ENCODE data around the gene RIPK3. TPM values are rescaled to one million over a fixed set of nuclear protein-coding genes. Genes with fewer than 3 reads are reported as not detected.

RIPK3 gene
- polyA plus RNA-seq, 2 of the 4 experiments (the other 2 are of a cell fraction) = not detected

GRCh38 chr14:24370748-24371147 is 31.0 kb upstream of the RIPK3 start:
- FAIRE-seq (no peak), DNase-seq (ENCODE audit: low read depth in 1 of 2, low spot score in 1 of 2) (no peak), ATAC-seq (no peak)
- POLR2A ChIA-PET = interaction anchor here (2.9 kb wide), 1 partner anchor 59 kb away, joined by 15 read pairs; the partner anchor contains the start of genes CBLN3 and KHNYN
- Histone ChIP-seq H3K4me3 (no peak overlapping the region), H3K9me3 (no peaks in the 10 kb centered on the region), H3K27ac (no peak overlapping the region), H3K4me2 (no peak overlapping the region), H3K4me1 (peaks cover 14% of the 10 kb centered on the region)
- WGBS (ENCODE audit: missing lambda C conversion rate) = 83% methylated on average over 1 of the region's 1 CpG
- CTCF ChIA-PET = interaction anchor here (0.6 to 3.9 kb wide), 7 partner anchors 9 to 309 kb away, joined by 3 to 19 read pairs (median 4); no protein-coding TSS in a partner anchor
- TF ChIP-seq CHD2 (IDR thresholded peaks at IDR 0.05; ENCODE audit: low read length, partially characterized antibody) = no peak
- no peak for TF ChIP-seq POLR2AphosphoS2 (conservative IDR thresholded peaks at IDR 0.05; ENCODE audit: low read length)
- TF ChIP-seq KDM1A (IDR thresholded peaks at IDR 0.05; ENCODE audit: low read depth) = no peak
- no peak for TF ChIP-seq EP300 (IDR thresholded peaks at IDR 0.05)
- TF ChIP-seq TFCP2L1 (CRISPR knock-in tag; IDR thresholded peaks at IDR 0.05) = no peak
- TF ChIP-seq ELK1 (IDR thresholded peaks at IDR 0.05; ENCODE audit: low read depth, low read length) = no peak
- no peak for TF ChIP-seq HOXB13 (CRISPR knock-in tag; IDR thresholded peaks at IDR 0.05; ENCODE audit: low read depth)
- no peak for TF ChIP-seq RAD21 (conservative IDR thresholded peaks at IDR 0.05 in 1 of 2, IDR thresholded peaks at IDR 0.05 in 1 of 2)
- no peak for TF ChIP-seq ZSCAN20 (CRISPR knock-in tag; IDR thresholded peaks at IDR 0.05)
- no peak for TF ChIP-seq RFX5 (IDR thresholded peaks at IDR 0.05)
- no peak for TF ChIP-seq JUN (IDR thresholded peaks at IDR 0.05)
- no peak for TF ChIP-seq FOSB (CRISPR knock-in tag; IDR thresholded peaks at IDR 0.05)
- TF ChIP-seq CTCF (IDR thresholded peaks at IDR 0.05) = no peak
- no peak for TF ChIP-seq NR3C1 (IDR thresholded peaks at IDR 0.05)
- TF ChIP-seq FOXS1 (CRISPR knock-in tag; IDR thresholded peaks at IDR 0.05) = no peak

GRCh38 chr14:24369907-24370687 is 30.3 kb upstream of the RIPK3 start:
- H3K4me3 ChIP-seq = no peak overlapping the region
- peaks cover 15% of the 10 kb centered on the region for H3K4me1 ChIP-seq
- DNase-seq (ENCODE audit: low read depth in 1 of 2, low spot score in 1 of 2) = no peak
- no peak overlapping the region for H3K27ac ChIP-seq
- no peaks in the 10 kb centered on the region for H3K9me3 ChIP-seq
- no peak for TF ChIP-seq POLR2A (IDR thresholded peaks at IDR 0.05; ENCODE audit: low read length)
- no peak for TF ChIP-seq ZNF302 (CRISPR knock-in tag; IDR thresholded peaks at IDR 0.05)
- TF ChIP-seq FOSB (CRISPR knock-in tag; IDR thresholded peaks at IDR 0.05) = no peak
- TF ChIP-seq NR3C1 (IDR thresholded peaks at IDR 0.05) = no peak
- TF ChIP-seq SMC3 (IDR thresholded peaks at IDR 0.05) = no peak
- TF ChIP-seq BCL3 (IDR thresholded peaks at IDR 0.05) = no peak
- TF ChIP-seq MAX (IDR thresholded peaks at IDR 0.05) = no peak
- no peak for TF ChIP-seq MYC (IDR thresholded peaks at IDR 0.05; ENCODE audit: borderline replicate concordance, low read length)
- no peak for TF ChIP-seq HOXA7 (CRISPR knock-in tag; IDR thresholded peaks at IDR 0.05)
- no peak for TF ChIP-seq TP53 (CRISPR knock-in tag; IDR thresholded peaks at IDR 0.05)
- TF ChIP-seq RAD21 (conservative IDR thresholded peaks at IDR 0.05 in 1 of 2, IDR thresholded peaks at IDR 0.05 in 1 of 2) = no peak
- no peak for TF ChIP-seq NPAS2 (CRISPR knock-in tag; IDR thresholded peaks at IDR 0.05; ENCODE audit: borderline replicate concordance)
- no peak for TF ChIP-seq GATA3 (IDR thresholded peaks at IDR 0.05; ENCODE audit: borderline replicate concordance)
- no peak for TF ChIP-seq CTCF (IDR thresholded peaks at IDR 0.05)
- no peak for TF ChIP-seq HDAC2 (IDR thresholded peaks at IDR 0.05)
- no peak for TF ChIP-seq CBX2 (IDR thresholded peaks at IDR 0.05; ENCODE audit: borderline replicate concordance, low read depth)
- no peak for TF ChIP-seq ESRRA (IDR thresholded peaks at IDR 0.05; ENCODE audit: borderline replicate concordance, low read length)
- no peak for TF ChIP-seq KDM1A (IDR thresholded peaks at IDR 0.05; ENCODE audit: low read depth)
- no peak for TF ChIP-seq HOXB5 (CRISPR knock-in tag; IDR thresholded peaks at IDR 0.05)
- no peak for TF ChIP-seq RNF2 (IDR thresholded peaks at IDR 0.05; ENCODE audit: borderline replicate concordance, low read depth)
- 75% methylated on average over 20 of the region's 32 CpGs for WGBS (ENCODE audit: missing lambda C conversion rate)
- H3K4me2 ChIP-seq = no peak overlapping the region
- FAIRE-seq = no peak
- no peak for ATAC-seq
- ChIA-PET CTCF (interaction anchor here (0.9 to 3.9 kb wide), 7 partner anchors 8 to 67 kb away, joined by 3 to 19 read pairs (median 4); no protein-coding TSS in a partner anchor), POLR2A (interaction anchor here (2.9 kb wide), 1 partner anchor 60 kb away, joined by 15 read pairs; the partner anchor contains the start of genes CBLN3 and KHNYN)
